SK-N-SH treated with all-trans-retinoic acid at 6 μM for 48 hours (cell line): ENCODE results near the gene QPRT.

ENCODE experiments used
- CREB5 ChIP-seq: fragments of 250-450 bp; sonication (Bioruptor Pico); IDR thresholded peaks from 2 replicates; pipeline ENCODE4 v1.5.1; 2020; ENCODE audit warnings: low read depth, mild to moderate bottlenecking, moderate library complexity
- ESRRG ChIP-seq: fragments of 250-450 bp; sonication (Bioruptor Pico); IDR thresholded peaks from 2 replicates; pipeline ENCODE4 v1.6.1; 2021; ENCODE audit warnings: mild to moderate bottlenecking
- PATZ1 ChIP-seq: fragments of 250-450 bp; sonication (Bioruptor Pico); IDR thresholded peaks from 2 replicates; pipeline ENCODE4 v1.8.0; 2020; ENCODE audit warnings: mild to moderate bottlenecking, moderate library complexity, borderline replicate concordance
- TOX ChIP-seq: fragments of 250-450 bp; sonication (Bioruptor Pico); IDR thresholded peaks from 2 replicates; pipeline ENCODE4 v1.8.0; 2021; ENCODE audit warnings: mild to moderate bottlenecking, moderate library complexity, borderline replicate concordance
- TSHZ2 ChIP-seq: fragments of 250-450 bp; sonication (Bioruptor Pico); IDR thresholded peaks from 2 replicates; pipeline ENCODE4 v1.5.0; 2020; ENCODE audit warnings: mild to moderate bottlenecking, moderate library complexity
- ZC3H10 ChIP-seq: fragments of 250-450 bp; sonication (Bioruptor Pico); IDR thresholded peaks from 2 replicates; pipeline ENCODE4 v1.5.1; 2021; ENCODE audit warnings: mild to moderate bottlenecking, moderate library complexity

- TF ChIP-seq TOX (CRISPR knock-in tag): no peak
- no peak for TF ChIP-seq ZC3H10
- no peak for TF ChIP-seq PATZ1 (CRISPR knock-in tag)
- TF ChIP-seq TSHZ2 (CRISPR knock-in tag): no peak
- no peak for TF ChIP-seq ESRRG (CRISPR knock-in tag)
- TF ChIP-seq CREB5 (CRISPR knock-in tag): no peak
Measured at GRCh38 chr16:29708917-29709600, 30.1 kb downstream of the QPRT start.
